H7 (cell line): Measurements from ENCODE around the gene TMCO4. TPM values are rescaled to one million over a fixed set of nuclear protein-coding genes. Genes with fewer than 3 reads are reported as not detected.

Experiments used
- DNase-seq: peaks from one replicate; pipeline ENCODE4 v3.0.0; 2012
- H3K27me3 ChIP-seq: 2 replicates; pipeline ENCODE4 v1.6.0; 2011; ENCODE audit warnings: mild to moderate bottlenecking, low read length; ENCODE audit not compliant: control insufficient read depth, insufficient read depth
- H3K36me3 ChIP-seq: replicated peaks from 2 replicates; pipeline ENCODE4 v1.5.1; 2011; ENCODE audit warnings: low read length; ENCODE audit not compliant: control insufficient read depth, insufficient read depth
- H3K4me3 ChIP-seq: 2 replicates; pipeline ENCODE4 v1.5.1; 2011; ENCODE audit warnings: low read depth, mild to moderate bottlenecking, control low read depth, low read length, moderate library complexity; ENCODE audit not compliant: insufficient read depth
- total RNA-seq: library from RNA; depleted of rRNA; stranded (reverse); fragments of >200 nt; shearing (Covaris generic); gene quantifications from 2 replicates; pipeline ENCODE4 v1.2.3, GENCODE V29; 2014

The TMCO4 gene
- total RNA-seq, 1 experiment from 2014 or later, result 8.8 TPM

DNA sequence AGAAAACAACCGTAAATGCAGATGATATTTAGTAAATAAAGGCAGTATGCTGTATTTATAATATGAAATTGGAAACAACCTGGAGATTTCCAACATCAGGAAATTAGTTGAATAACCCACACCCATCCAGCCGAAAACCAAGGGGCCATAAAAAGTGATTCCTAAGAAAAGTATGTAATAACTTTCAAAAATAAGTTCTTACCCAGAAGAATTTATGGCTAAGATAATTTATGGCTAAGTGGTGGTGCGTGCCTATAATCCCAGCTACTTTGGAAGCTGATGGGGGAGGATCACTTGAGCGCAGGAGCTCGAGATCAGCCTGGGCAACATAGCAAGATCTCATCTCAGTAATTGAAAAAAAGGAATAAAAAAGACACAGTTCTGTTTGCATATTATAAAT lies 43.2 kb downstream of the TMCO4 start:
- H3K36me3 ChIP-seq, result no peaks in the 10 kb centered on the region
- no peak overlapping the region for H3K4me3 ChIP-seq
- no peak for DNase-seq
- no peaks in the 10 kb centered on the region for H3K27me3 ChIP-seq

DNA sequence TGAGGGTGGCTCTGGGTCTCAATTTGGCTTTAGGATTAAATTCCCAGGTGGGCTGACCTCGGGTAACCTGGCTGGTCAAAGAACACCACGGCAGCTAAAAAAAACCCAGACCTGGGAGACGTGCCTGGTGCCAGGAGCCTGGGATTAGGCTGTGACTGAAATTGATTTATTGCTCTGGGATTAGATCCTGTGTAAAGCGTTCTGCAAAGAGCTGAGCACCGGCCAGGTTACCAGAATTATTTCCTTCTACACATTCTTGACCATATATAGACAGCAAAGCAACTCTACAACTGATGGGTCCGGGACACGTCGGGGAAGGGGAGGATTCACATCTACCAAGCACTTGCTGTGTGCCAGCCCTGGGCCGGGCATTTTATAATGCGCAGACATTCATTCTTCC lies 45.2 kb downstream of the TMCO4 start:
- H3K4me3 ChIP-seq, result no peak overlapping the region
- no peak for DNase-seq
- H3K36me3 ChIP-seq, result no peaks in the 10 kb centered on the region
- no peaks in the 10 kb centered on the region for H3K27me3 ChIP-seq

DNA sequence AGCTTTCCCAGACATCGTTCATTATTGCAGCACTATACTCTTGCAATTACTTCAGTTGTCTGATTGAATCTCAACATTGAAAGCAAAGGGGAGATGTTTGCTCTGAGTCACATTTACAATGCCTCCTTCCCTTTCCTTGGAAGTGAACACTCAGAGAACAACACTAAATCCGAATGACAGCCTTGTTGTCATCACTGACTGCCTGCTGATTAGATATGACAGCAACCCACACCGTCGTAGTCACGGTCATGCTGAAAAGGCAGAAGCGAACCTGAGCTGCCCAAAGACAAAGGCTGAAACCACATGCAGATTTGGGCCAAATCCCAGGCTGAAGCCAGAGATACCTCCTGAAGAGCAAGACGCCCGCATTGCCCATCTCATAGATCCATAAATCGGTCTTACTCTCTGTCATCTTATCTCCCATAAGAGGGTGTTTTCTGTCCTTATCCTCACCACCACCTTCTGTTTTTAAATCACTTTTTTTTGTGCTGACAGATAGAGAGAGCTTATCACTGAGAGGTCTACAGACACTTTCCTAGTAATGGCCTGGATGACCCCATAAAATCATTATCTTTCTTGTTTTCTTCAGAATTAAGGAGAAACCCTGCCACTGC lies 47.5 kb downstream of the TMCO4 start:
- Histone ChIP-seq H3K27me3 (no peaks in the 10 kb centered on the region), H3K4me3 (no peak overlapping the region), H3K36me3 (no peaks in the 10 kb centered on the region)
- no peak for DNase-seq

DNA sequence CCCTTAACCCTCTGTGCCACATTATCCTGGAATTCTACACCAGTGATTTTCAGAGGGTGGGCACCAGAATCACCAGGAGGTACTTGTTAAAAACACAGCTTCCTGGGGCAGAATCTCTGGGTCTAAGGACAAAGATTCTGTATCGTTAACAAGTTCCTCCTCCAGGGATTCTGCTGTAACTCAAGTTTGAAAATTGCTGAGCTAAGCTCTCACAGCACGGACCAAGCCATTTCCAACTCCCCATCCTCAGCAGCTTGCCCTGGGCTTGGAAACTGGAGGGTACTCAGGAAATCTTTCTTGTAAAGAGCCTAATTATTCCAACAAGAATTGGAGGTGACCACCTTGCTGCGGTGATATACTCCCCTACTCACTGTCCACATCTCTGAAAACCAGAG lies 48.8 kb downstream of the TMCO4 start:
- Histone ChIP-seq H3K36me3 (no peaks in the 10 kb centered on the region), H3K4me3 (no peak overlapping the region), H3K27me3 (no peaks in the 10 kb centered on the region)
- DNase-seq, result no peak

DNA sequence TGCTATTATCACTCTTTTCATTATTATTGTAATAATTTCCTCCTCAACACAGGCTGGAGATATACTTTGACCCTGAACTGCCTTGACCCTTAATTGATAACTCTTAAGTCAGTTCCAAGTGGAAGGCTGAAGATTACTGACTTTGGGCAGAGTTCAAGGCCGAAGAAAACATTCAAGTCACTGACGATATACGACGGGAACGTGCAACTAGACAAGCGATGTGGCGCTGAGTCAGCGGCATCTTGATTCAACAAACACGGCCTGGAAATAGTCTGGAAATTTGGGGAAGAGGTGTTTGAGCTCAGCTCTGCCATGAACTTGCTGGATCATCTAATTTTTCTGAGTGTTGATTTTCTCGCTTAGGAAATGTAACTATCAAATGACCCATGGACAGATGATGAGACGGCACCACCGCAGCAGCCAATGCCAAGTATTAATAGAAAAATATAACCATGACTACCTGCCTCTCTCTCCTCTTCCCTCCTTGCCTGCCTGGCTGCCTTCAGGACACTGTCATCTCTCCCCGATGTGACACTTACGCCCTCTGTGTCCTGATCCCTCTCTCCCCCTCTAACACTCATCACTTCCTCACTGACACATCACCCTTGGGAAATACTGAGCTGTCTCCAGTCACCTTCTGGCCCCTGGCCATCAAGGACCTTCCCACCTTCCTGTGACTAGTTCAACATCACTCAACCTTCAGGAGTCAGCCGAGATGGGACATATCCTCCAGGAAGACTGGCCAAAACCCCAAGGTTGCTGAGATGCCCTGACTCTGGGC lies 49.4 kb downstream of the TMCO4 start:
- Histone ChIP-seq H3K36me3 (no peaks in the 10 kb centered on the region), H3K27me3 (no peaks in the 10 kb centered on the region), H3K4me3 (no peak overlapping the region)
- no peak for DNase-seq

DNA sequence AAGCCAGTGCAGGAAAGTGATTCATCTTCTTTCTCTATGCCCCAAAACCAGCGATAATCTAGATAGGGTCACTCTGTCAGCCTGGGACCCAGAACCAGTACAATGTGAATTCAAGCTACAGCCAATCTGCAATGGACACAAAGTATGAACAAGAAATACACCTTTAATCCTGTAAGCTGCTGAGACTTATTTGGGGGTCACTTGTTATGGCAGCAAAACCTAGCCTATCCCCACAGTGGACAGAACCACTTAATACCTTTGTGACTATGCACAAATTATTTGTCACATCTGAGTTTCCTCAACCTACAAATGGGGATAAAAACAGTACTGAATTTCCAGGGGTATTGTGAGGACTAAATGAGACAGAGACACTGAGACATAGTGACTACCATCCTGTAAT lies 50.0 kb downstream of the TMCO4 start:
- no peak for DNase-seq
- Histone ChIP-seq H3K27me3 (no peaks in the 10 kb centered on the region), H3K36me3 (no peaks in the 10 kb centered on the region), H3K4me3 (no peak overlapping the region)

DNA sequence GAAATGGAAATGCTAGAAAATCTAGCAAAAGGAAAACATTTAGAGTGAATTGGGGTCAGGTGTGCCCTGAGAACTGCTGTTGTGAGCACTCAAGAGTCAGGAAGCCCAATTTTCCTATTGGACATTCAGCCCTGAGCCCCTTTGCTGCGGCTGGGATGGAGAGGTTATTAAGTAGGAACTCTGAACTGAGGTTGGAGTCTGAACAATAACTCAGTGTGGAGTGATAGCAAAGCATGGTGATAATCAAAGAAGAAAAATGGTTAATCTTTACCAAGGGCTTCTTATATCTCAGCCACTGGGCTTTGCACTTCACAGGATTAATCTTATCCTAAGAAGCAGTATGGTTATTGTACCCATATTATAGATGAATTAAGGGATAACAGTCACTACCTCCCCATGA lies 52.0 kb downstream of the TMCO4 start:
- Histone ChIP-seq H3K27me3 (no peaks in the 10 kb centered on the region), H3K4me3 (no peak overlapping the region)

DNA sequence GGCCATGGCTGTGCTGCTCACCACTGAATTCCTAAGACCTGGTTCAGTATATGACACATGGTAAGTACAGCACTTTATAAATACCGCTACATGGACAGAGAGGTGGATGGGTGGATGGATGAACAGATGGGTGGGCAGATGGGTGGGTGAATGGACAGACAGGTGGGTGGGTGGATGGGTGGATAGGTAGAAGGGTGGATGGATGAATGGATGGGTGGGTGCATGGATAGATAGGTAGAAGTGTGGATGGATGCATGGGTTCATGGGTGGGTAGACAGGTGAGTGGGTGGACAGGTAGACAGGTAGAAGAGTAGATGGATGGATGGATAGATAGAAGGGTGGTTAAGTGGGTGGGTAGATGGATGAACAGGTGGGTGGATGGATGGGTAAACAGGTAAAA lies 54.8 kb downstream of the TMCO4 start:
- DNase-seq, result no peak
- Histone ChIP-seq H3K27me3 (no peaks in the 10 kb centered on the region), H3K4me3 (no peak overlapping the region), H3K36me3 (no peaks in the 10 kb centered on the region)

More for the DNA sequence above, 52.0 kb downstream of the TMCO4 start:
- no peak for DNase-seq
- H3K36me3 ChIP-seq, result no peaks in the 10 kb centered on the region

DNA sequence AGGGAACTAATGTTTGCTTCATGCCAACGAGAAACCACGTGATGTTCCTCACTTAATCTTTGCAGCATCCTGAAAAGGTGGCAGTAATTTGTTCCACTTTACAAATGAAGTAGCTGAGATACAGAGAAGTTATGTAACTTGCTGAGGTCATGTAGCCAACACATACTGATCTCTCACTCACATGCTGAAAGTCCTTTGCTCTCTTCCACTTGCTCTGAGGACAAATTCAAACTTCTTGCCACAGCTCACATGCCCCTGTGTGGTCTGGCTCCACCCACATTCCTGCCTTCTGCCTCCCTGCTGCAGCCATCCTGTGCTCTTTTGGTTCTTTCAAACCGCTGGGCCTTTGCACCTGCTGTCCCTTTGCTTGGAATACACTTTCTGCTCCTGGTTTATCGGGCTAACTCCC lies 55.4 kb downstream of the TMCO4 start:
- H3K4me3 ChIP-seq, result no peak overlapping the region
- H3K27me3 ChIP-seq, result no peaks in the 10 kb centered on the region
- DNase-seq, result no peak
- no peaks in the 10 kb centered on the region for H3K36me3 ChIP-seq

DNA sequence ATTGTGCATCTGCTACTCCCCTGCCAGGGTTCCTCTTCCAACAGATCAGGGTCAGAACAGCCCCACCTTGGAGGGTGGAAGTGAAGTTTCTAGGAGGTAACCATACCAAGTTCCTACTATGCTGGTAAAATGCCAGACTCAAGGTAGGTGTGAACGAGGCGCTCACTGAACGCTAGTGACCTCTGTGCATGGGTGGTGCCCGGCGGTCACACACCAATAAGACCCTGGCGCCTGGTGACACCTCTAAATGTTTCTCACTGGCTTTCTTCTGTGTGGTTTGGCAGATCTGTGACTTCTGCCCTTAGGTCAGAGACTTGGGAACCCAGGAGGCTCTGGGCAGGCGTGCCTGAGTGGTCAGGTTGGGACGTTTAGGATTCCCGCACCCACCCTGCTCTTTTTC lies 55.9 kb downstream of the TMCO4 start:
- Histone ChIP-seq H3K36me3 (no peaks in the 10 kb centered on the region), H3K4me3 (no peak overlapping the region), H3K27me3 (no peaks in the 10 kb centered on the region)
- DNase-seq, result no peak

DNA sequence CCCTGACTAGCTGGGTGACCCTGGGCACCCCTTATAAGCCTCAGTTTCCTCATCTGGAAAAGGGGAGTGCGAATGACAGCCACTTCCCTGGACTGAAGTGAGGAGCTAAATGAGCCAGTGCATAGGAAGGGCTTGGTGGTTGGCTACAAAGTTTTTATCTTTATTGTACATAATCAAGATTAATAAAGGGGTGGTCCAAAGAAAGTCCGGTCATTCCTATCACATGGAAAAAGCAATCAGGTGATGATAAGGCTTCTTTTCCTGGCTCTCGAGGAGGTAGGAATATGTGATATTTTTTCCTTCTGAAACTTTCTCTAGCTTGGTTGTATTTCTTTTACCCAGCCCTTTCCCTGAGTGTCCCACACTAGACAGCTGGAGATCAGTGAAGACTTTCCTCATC lies 56.5 kb downstream of the TMCO4 start:
- Histone ChIP-seq H3K27me3 (no peaks in the 10 kb centered on the region), H3K4me3 (no peak overlapping the region), H3K36me3 (no peaks in the 10 kb centered on the region)
- DNase-seq, result no peak

DNA sequence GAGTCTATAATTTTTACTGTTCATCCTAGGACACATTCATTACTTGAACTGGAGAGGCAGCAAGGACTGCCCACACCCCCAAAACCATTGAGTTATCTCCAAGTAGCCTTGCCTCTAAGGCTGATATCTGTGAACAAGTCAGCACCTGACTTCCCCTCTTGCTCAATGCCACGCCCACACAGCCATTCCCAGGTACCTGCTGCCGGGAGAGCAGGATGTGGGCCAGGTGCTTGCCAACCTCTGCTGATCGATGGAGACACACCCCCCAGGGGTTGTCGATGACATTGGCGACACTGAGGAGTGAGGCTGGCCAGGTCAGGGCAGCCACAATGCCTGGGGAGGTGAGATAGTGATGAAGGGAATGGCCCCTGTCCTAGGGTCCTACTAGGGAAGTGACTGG lies 60.1 kb downstream of the TMCO4 start:
- Histone ChIP-seq H3K27me3 (no peaks in the 10 kb centered on the region), H3K4me3 (no peak overlapping the region), H3K36me3 (no peaks in the 10 kb centered on the region)
- DNase-seq, result no peak

DNA sequence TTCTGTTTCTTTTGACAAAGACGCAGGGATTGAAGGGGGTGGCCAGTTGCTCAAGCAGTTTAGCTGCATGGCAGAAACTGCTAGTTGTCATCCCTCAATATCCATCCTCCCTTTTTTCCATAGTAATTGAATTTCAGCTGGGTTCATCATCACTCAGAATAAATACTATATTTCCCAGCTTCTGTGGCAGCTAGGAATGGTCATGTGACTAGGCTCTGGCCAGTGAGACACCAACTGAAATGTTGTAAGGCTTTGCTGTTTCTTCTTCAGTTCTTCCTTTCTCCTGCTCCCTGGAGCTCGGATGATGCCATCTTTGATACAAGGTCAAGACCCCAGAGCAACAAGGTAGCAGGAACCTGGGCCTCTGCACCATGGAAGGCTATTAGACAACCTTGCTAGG lies 61.0 kb downstream of the TMCO4 start:
- Histone ChIP-seq H3K36me3 (no peaks in the 10 kb centered on the region), H3K4me3 (no peak overlapping the region), H3K27me3 (no peaks in the 10 kb centered on the region)
- no peak for DNase-seq

DNA sequence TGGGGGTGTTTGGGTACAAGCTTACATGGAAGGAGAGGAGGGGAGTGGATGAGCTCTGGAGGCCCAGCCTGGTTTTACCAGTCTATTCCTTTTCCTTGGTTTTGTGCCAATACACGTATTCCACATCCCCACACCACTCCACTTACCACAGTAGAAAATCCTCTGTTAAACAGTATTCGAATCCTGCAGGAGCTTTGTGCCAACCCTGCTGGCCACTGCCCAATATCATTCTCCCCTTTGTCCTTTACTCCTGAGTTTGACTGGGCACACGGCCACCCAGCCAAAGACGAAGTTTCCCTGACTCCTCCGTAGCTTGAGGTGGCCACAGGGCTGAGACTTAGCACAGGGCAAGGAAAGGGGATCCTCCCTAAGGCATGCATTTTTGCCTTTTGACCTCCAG lies 61.6 kb downstream of the TMCO4 start:
- Histone ChIP-seq H3K27me3 (no peaks in the 10 kb centered on the region), H3K36me3 (no peaks in the 10 kb centered on the region), H3K4me3 (no peak overlapping the region)
- no peak for DNase-seq

DNA sequence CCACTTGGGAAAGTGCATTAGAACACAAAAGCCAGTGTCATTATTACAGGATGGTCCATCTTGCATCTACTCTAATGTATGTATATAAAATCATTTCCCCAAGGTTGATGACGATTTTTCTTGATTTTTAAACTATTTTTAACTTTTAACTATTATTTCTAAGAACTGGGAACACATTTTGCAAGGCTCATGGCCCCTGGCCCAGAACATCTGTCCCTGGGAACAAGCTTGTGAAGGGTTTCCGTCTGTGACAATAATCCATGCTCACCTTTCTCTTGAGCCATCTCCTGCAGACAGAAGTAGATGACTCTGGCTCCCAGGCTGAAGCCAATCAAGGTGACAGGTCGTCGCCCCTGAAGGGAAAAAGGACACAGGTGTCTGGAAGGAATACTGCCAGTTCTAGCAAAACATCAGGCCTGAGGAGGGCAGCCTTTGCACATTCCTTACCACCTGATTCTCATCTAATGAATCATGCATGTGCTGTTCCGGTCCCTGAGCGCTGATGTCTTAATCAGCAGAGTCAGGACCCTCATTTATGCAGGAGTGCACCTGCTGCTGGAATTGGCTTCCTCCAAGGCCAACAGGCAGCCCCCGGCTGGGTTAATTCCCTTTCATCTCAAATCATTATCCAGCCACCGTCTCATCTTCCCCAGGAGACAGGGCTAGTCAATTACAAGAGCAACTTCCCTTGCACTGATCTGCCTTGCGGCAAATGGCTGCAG lies 62.5 kb downstream of the TMCO4 start:
- no peaks in the 10 kb centered on the region for H3K36me3 ChIP-seq
- H3K27me3 ChIP-seq, result no peaks in the 10 kb centered on the region
- no peak for DNase-seq
- no peak overlapping the region for H3K4me3 ChIP-seq
